GM23338 (cell line): Measurements from ENCODE around the gene SLC35F6. TPM values are rescaled to one million over a fixed set of nuclear protein-coding genes. Genes with fewer than 3 reads are reported as not detected.

Experiments used
- ATAC-seq: fragments of 200-7000 bp; cut with Tn5 transposase; 3 replicates; pipeline ENCODE4 v1.9.1; 2020
- DNase-seq: peaks from one replicate; pipeline ENCODE4 v3.0.0-alpha.2; 2015; ENCODE audit warnings: low spot score
- H2AFZ ChIP-seq: fragments of 200-600 bp; sonication (generic); 2 replicates; pipeline ENCODE4 v1.8.0; 2016; ENCODE audit warnings: antibody characterized with exemption, mild to moderate bottlenecking, moderate library complexity
- H3F3A ChIP-seq: fragments of 200-600 bp; sonication (generic); replicated peaks from 2 replicates; pipeline ENCODE4 v1.8.0; 2017; ENCODE audit warnings: antibody characterized with exemption, mixed run types, low read depth
- H3K27ac ChIP-seq: fragments of 200-600 bp; sonication (generic); 2 replicates; pipeline ENCODE4 v1.6.1; 2016; ENCODE audit warnings: low read depth
- H3K27me3 ChIP-seq: fragments of 200-600 bp; sonication (generic); 2 replicates; pipeline ENCODE4 v1.8.0; 2016; ENCODE audit warnings: mild to moderate bottlenecking, mixed run types, moderate library complexity; ENCODE audit not compliant: insufficient read depth
- H3K36me3 ChIP-seq: fragments of 200-600 bp; sonication (generic); 2 replicates; pipeline ENCODE4 v1.8.0; 2016; ENCODE audit warnings: mild to moderate bottlenecking; ENCODE audit not compliant: insufficient read depth
- H3K4me1 ChIP-seq: fragments of 200-600 bp; sonication (generic); 2 replicates; pipeline ENCODE4 v1.8.0; 2016; ENCODE audit warnings: mild to moderate bottlenecking, moderate library complexity; ENCODE audit not compliant: insufficient read depth
- H3K4me2 ChIP-seq: fragments of 200-600 bp; sonication (generic); 2 replicates; pipeline ENCODE4 v1.7.1; 2017; ENCODE audit warnings: mixed run types
- H3K4me3 ChIP-seq: fragments of 200-600 bp; sonication (generic); 2 replicates; pipeline ENCODE4 v1.6.1; 2016; ENCODE audit warnings: mixed run types
- H3K79me2 ChIP-seq: fragments of 200-600 bp; sonication (generic); replicated peaks from 2 replicates; pipeline ENCODE4 v1.8.0; 2017; ENCODE audit warnings: mild to moderate bottlenecking; ENCODE audit not compliant: insufficient read depth
- H3K9me2 ChIP-seq: fragments of 200-600 bp; sonication (generic); 2 replicates; pipeline ENCODE4 v1.8.0; 2017; ENCODE audit not compliant: insufficient read depth
- H4K20me1 ChIP-seq: fragments of 200-600 bp; sonication (generic); replicated peaks from 2 replicates; pipeline ENCODE4 v1.8.0; 2017; ENCODE audit warnings: mild to moderate bottlenecking; ENCODE audit not compliant: insufficient read depth
- H3K27ac Mint-ChIP-seq: 2 replicates; pipeline ENCODE4 v1.8.0; 2020; ENCODE audit warnings: inconsistent platforms, mild to moderate bottlenecking, moderate library complexity, mixed read lengths
- H3K27me3 Mint-ChIP-seq: 3 replicates; pipeline ENCODE4 v1.8.0; 2022; ENCODE audit warnings: low read depth, mild to moderate bottlenecking, moderate library complexity, mixed read lengths, inconsistent platforms; ENCODE audit not compliant: insufficient read depth, poor library complexity
- H3K36me3 Mint-ChIP-seq: 3 replicates; pipeline ENCODE4 v1.8.0; 2021; ENCODE audit warnings: low read depth, mild to moderate bottlenecking, inconsistent platforms, moderate library complexity, mixed read lengths
- H3K4me1 Mint-ChIP-seq: 3 replicates; pipeline ENCODE4 v1.8.0; 2020; ENCODE audit warnings: mild to moderate bottlenecking, inconsistent platforms, mixed read lengths
- H3K4me3 Mint-ChIP-seq: 3 replicates; pipeline ENCODE4 v1.8.0; 2021; ENCODE audit warnings: moderate library complexity, mild to moderate bottlenecking, inconsistent platforms, mixed read lengths
- H3K9me3 Mint-ChIP-seq: 3 replicates; pipeline ENCODE4 v1.8.0; 2020; ENCODE audit warnings: moderate library complexity, mild to moderate bottlenecking, inconsistent platforms, mixed read lengths
- CREB1 ChIP-seq: fragments of 250-450 bp; sonication (Bioruptor Pico); IDR thresholded peaks from 2 replicates; pipeline ENCODE4 v1.5.0; 2020; ENCODE audit warnings: low read depth, mild to moderate bottlenecking, moderate library complexity
- EZH2 ChIP-seq: fragments of 200-600 bp; sonication (generic); IDR thresholded peaks from one replicate; pipeline ENCODE4 v1.8.0; 2017; ENCODE audit warnings: antibody characterized with exemption, mild to moderate bottlenecking, low read depth; ENCODE audit not compliant: unreplicated experiment
- EZH2phosphoT487 ChIP-seq: fragments of 200-600 bp; sonication (generic); IDR thresholded peaks from one replicate; pipeline ENCODE4 v1.8.1; 2018; ENCODE audit warnings: antibody characterized with exemption; ENCODE audit not compliant: unreplicated experiment
- JUNB ChIP-seq: IDR thresholded peaks from one replicate; pipeline ENCODE4 v1.6.1; 2016; ENCODE audit warnings: antibody characterized with exemption; ENCODE audit not compliant: unreplicated experiment
- POLR2AphosphoS5 ChIP-seq: IDR thresholded peaks from 2 replicates; pipeline ENCODE4 v1.6.1; 2016; ENCODE audit warnings: antibody characterized with exemption, low read depth
- ZNF114 ChIP-seq: fragments of 250-450 bp; sonication (Bioruptor Pico); IDR thresholded peaks from 2 replicates; pipeline ENCODE4 v1.5.0; 2020; ENCODE audit warnings: mild to moderate bottlenecking, moderate library complexity
- ZNF462 ChIP-seq: fragments of 250-450 bp; sonication (Bioruptor Pico); IDR thresholded peaks from 2 replicates; pipeline ENCODE4 v1.5.0; 2020; ENCODE audit warnings: mild to moderate bottlenecking, moderate library complexity
- polyA plus RNA-seq: library from polyadenylated mRNA; unstranded; fragments of >200 nt; fragmentation: Nextera tagmentation; extraction: Ambion mirVana; gene quantifications from 2 replicates; pipeline ENCODE4 v1.2.1, GENCODE V29; 2016
- total RNA-seq: library from RNA; depleted of rRNA; stranded (reverse); fragments of >200 nt; shearing (Covaris generic); gene quantifications from 2 replicates; pipeline ENCODE4 v1.2.3, GENCODE V29; 2014
- TF ChIP-seq, protein P1 (sequence below), 2 experiments: fragments of 200-600 bp in 1 of 2; sonication (generic) in 1 of 2; conservative IDR thresholded peaks; 2 replicates each; pipeline versions ENCODE4 v1.5.1 to v1.6.1; 2016 to 2017; ENCODE audit warnings: antibody characterized with exemption in 2 of 2, low read depth in 2 of 2, mild to moderate bottlenecking in 2 of 2, moderate library complexity in 1 of 2
- TF ChIP-seq, protein P2 (sequence below): IDR thresholded peaks from one replicate; pipeline ENCODE4 v1.6.1; 2018; ENCODE audit warnings: antibody characterized with exemption; ENCODE audit not compliant: unreplicated experiment

Gene SLC35F6
- total and polyA plus RNA-seq, 2 experiments from 2014 or later, result 6.0 to 15.0 TPM

- no peak overlapping the region for H3K4me2 ChIP-seq
- H3K9me3 Mint-ChIP-seq, result no peaks in the 10 kb centered on the region; the same call in 2 of the 3 replicates
- peaks cover 5% of the 10 kb centered on the region for H3K27me3 Mint-ChIP-seq
- no peaks in the 10 kb centered on the region; the same call in 2 of the 3 replicates for H3K4me1 Mint-ChIP-seq
- no peak overlapping the region for H2AFZ ChIP-seq
- no peak overlapping the region for H3K27ac ChIP-seq
- H3K4me1 ChIP-seq, result no peaks in the 10 kb centered on the region
- H3K9me2 ChIP-seq, result no peaks in the 10 kb centered on the region
- no peak for TF ChIP-seq POLR2AphosphoS5
- TF ChIP-seq CREB1 (CRISPR knock-in tag), result no peak
- no peak for TF ChIP-seq JUNB
- TF ChIP-seq ZNF462, result no peak
- TF ChIP-seq, protein P1, sequence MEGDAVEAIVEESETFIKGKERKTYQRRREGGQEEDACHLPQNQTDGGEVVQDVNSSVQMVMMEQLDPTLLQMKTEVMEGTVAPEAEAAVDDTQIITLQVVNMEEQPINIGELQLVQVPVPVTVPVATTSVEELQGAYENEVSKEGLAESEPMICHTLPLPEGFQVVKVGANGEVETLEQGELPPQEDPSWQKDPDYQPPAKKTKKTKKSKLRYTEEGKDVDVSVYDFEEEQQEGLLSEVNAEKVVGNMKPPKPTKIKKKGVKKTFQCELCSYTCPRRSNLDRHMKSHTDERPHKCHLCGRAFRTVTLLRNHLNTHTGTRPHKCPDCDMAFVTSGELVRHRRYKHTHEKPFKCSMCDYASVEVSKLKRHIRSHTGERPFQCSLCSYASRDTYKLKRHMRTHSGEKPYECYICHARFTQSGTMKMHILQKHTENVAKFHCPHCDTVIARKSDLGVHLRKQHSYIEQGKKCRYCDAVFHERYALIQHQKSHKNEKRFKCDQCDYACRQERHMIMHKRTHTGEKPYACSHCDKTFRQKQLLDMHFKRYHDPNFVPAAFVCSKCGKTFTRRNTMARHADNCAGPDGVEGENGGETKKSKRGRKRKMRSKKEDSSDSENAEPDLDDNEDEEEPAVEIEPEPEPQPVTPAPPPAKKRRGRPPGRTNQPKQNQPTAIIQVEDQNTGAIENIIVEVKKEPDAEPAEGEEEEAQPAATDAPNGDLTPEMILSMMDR (conservative IDR thresholded peaks at IDR 0.05; ENCODE audit: low read depth in 2 of 2), result no peak
- no peak for TF ChIP-seq EZH2
- no peak for TF ChIP-seq ZNF114 (CRISPR knock-in tag)
- TF ChIP-seq, protein P2, sequence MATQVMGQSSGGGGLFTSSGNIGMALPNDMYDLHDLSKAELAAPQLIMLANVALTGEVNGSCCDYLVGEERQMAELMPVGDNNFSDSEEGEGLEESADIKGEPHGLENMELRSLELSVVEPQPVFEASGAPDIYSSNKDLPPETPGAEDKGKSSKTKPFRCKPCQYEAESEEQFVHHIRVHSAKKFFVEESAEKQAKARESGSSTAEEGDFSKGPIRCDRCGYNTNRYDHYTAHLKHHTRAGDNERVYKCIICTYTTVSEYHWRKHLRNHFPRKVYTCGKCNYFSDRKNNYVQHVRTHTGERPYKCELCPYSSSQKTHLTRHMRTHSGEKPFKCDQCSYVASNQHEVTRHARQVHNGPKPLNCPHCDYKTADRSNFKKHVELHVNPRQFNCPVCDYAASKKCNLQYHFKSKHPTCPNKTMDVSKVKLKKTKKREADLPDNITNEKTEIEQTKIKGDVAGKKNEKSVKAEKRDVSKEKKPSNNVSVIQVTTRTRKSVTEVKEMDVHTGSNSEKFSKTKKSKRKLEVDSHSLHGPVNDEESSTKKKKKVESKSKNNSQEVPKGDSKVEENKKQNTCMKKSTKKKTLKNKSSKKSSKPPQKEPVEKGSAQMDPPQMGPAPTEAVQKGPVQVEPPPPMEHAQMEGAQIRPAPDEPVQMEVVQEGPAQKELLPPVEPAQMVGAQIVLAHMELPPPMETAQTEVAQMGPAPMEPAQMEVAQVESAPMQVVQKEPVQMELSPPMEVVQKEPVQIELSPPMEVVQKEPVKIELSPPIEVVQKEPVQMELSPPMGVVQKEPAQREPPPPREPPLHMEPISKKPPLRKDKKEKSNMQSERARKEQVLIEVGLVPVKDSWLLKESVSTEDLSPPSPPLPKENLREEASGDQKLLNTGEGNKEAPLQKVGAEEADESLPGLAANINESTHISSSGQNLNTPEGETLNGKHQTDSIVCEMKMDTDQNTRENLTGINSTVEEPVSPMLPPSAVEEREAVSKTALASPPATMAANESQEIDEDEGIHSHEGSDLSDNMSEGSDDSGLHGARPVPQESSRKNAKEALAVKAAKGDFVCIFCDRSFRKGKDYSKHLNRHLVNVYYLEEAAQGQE, result no peak
- TF ChIP-seq EZH2phosphoT487, result no peak
- peaks cover 12% of the 10 kb centered on the region; the same call in 2 of the 3 replicates for H3K36me3 Mint-ChIP-seq
- ATAC-seq, result no peak
- H3K27me3 ChIP-seq, result no peaks in the 10 kb centered on the region
- DNase-seq, result no peak
- no peaks in the 10 kb centered on the region for H3K36me3 ChIP-seq
- H3K27ac Mint-ChIP-seq, result no peak overlapping the region
- H3K4me3 ChIP-seq, result no peak overlapping the region
- no peak overlapping the region for H3K4me3 Mint-ChIP-seq
- no peaks in the 10 kb centered on the region for H4K20me1 ChIP-seq
- H3F3A ChIP-seq, result no peaks in the 10 kb centered on the region
- no peaks in the 10 kb centered on the region for H3K79me2 ChIP-seq
These were observed 14.4 kb downstream of the SLC35F6 start for GRCh38 chr2:26778507-26778906.
